Head of caudate nucleus (tissue), 42 donors: ENCODE data around the gene HMMR.
"Not testable (repeated sequence)": the region's sequence is repeated elsewhere in the genome, so short reads cannot be mapped to it uniquely, and the experiment has no call there.

Experiments
- DNase-seq, 42 donors: peaks; one replicate each; pipeline versions ENCODE4 v3.0.0 to v3.0.0-alpha.2; 2020 to 2021; ENCODE audit warnings: mixed read lengths in 7 of 42
- intact Hi-C: fragments of 100-400 bp; cut with DNase I; formaldehyde crosslinking; loops from one replicate; pipeline ENCODE4 v1.15.0; 2022

Gene HMMR

DNA sequence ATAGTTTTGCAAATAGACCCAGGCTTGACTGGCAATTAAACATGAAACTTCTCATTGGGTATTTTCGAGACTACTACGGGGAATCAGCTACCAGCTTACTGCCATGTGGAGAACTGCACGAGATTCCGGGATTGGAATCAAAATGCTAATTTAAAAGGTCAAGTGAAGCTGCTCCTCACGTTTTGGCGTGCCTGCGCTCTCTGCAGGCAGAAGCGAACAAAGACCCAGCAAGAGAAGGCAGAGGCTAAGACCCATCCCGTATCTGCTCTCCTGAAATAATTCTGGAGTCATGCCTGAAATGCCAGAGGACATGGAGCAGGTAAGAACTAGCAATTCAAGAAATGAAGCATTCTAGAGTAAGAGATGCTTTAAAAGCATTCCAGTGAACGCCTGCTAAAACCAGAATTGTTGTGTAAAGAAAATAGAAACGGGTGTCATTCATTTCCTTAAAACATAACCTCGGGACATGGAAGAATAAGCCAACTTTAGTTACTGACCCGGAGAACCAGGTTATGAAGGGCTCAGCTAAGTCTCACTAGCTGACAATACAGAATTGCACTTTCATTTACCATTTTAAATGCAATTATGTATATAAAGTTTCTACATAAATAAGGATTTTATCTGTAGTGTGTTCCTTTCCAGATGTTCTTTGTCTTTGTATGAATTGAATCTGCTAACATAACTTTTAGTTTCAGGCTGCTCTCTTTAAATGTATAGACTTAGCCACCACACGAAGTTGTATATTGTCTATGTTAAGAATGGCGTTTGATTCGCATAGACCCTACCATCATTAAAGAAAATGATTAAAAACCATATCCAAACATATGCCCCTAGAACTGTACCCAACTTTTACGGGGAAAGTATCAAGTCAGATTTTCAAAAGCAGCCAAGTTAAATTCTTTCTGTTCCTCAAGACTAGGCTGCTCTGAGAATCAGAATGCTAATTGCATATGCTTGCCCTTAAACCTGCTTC is 43.0 kb downstream of the HMMR start:
- DNase-seq: peak; percentile 25 to 80 (median 61)

GRCh38 chr5:163504079-163504931 is 43.9 kb downstream of the HMMR start:
- peak; percentile 14 to 76 (median 42) for DNase-seq
- intact Hi-C loops: no loop called here

More for the DNA sequence above, 43.0 kb downstream of the HMMR start:
- intact Hi-C loops: no loop called here

- intact Hi-C loops: loop anchor here (1.0 kb wide), 1 partner anchor 45 kb away; the partner anchor contains the start of genes HMMR and NUDCD2
- DNase-seq: peak in 2 of 42 donors; percentile 11 to 21
Measured at GRCh38 chr5:163505049-163505367, 44.6 kb downstream of the HMMR start.

DNA sequence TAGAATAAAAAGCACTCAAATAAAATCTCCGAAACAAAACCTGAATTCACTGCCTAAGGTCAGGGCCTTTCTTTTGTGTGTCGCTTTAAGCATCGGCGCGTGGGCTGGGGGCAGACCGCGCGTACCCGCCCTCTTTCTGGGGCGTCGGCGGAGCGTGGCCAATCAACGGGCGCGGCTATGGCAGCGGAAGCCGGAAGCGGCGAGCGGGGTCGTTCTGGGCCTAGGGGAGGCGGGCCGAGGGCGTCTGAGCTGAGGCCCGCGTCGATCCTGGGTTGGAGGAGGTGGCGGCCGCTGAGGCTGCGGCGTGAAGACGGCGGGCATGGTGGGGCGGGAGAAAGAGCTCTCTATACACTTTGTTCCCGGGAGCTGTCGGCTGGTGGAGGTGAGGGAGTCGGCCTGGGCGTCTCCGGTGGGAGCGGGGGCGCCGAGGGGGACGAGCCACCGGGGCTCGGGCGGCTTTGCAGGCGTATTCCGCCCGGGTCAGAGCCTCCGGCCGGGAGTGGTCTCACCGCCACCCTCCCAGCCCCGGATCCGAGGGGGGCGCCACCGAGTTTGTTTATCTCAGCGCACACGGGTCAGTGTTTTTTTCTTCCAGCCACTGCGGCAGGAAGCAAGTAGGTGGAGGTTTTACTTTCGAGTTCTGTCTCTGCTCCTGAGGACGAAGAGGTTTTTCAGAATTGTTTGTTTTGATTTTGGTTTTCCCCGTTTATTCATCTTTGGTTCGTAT is 45.1 kb downstream of the HMMR start, which contains the start of gene MAT2B:
Gene MAT2B, plus strand, starts transcription at position 252 of the 727 bp plus-strand sequence. Its CDS starts 68 bp downstream, at position 320.
- intact Hi-C loops: loop anchor here (1.0 kb wide), 1 partner anchor 45 kb away; the partner anchor contains the start of genes HMMR and NUDCD2
- peak; percentile 88 to 98 (median 96) for DNase-seq

DNA sequence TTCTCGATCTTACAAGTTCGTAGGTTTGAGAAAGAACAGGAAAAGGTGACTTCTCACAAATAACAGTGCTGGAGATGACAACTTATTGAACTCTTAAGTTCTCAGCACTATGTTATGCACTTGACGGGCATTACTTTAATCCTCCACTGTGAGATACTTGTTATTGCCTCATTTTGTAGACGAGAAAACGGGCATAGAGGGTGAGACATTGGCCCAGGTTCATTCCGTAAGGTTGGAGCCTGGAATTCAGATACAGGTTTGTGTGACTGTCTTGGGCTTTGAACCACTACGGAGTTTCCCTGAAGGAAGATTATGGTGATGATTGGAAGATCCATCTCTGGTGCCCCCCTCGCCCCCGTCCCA is 45.6 kb downstream of the HMMR start:
- DNase-seq: peak in 2 of 42 donors; percentile 4 to 17
- intact Hi-C loops: no loop called here

DNA sequence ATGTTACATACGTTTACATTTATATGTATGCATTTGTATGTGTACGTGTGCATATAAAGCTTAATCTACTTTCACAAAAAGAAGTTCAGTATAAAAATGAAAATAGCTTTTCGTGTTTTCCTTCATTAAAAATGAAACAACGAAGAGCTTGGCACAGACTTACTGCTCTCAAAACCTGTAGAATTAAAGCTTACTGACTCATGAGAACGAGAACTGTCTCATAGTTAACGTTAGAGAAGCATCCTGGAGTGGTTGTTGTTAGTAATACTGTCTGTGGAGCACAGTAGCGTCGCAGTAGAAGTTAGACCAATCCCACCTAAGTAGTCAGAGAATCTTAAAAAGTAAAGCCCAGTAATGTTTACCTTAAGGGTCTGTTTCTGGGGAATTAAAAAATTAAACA is 46.3 kb downstream of the HMMR start:
- intact Hi-C loops: no loop called here
- no peak for DNase-seq

GRCh38 chr5:163508753-163509152 is 48.3 kb downstream of the HMMR start:
- intact Hi-C loops: no loop called here
- no peak for DNase-seq

GRCh38 chr5:163509291-163509951 is 49.0 kb downstream of the HMMR start:
- intact Hi-C loops: no loop called here
- DNase-seq: no peak

GRCh38 chr5:163512526-163512925 is 52.1 kb downstream of the HMMR start:
- DNase-seq: peak in 2 of 42 donors; percentile 21 to 34
- intact Hi-C loops: no loop called here

DNA sequence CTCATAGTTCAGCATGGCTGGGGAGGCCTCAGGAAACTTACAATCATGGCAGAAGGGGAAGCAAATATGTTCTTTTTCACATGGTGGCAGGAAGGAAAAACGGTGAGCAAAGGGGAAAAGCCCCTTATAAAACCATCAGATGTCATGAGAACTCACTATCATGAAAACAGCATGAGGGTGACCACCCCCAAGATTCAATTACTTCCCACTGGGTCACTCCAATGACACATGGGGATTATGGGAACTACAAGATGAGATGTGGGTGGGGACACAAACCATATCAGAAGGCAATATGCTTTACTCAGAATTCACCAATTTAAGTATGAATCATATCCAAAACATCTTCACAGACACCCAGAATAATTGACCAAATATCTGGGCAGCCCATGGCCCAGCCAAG is 64.7 kb downstream of the HMMR start:
- intact Hi-C loops: no loop called here
- DNase-seq: no peak

GRCh38 chr5:163529698-163530097 is 69.3 kb downstream of the HMMR start:
- DNase-seq: no peak
- intact Hi-C loops: no loop called here

GRCh38 chr5:163531272-163531671 is 70.8 kb downstream of the HMMR start:
- intact Hi-C loops: no loop called here
- no peak for DNase-seq

GRCh38 chr5:163532171-163533084 is 72.0 kb downstream of the HMMR start:
- no peak for DNase-seq
- intact Hi-C loops: no loop called here

GRCh38 chr5:163533223-163533622 is 72.8 kb downstream of the HMMR start:
- DNase-seq: no peak
- intact Hi-C loops: no loop called here

DNA sequence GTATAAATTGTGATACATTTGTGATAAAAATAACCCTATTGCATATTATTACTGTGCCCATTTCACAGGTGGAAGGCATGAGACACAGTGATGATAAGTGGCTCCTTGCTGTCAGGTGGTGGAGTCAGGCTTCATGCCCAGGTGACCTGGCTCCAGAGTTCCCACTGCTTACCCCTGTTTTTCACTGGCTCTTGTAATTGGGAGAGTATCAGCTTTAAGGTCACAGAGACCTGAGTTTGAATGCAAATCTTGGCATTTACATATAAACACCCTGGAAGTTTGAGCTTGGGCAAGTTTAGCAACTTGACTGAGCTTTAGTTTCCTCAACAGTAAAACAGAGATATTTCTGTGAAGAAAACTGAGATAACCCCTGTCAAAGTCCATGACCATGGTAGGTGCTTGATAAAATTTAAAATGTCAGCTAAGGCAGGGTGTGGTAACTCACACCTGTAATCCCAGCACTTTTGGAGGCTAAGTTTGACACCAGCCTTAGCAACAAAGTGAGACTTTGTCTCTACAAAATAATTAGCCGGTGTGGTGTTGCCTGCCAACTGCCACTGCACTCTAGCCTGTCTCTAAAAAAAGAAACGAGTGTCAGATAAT is 74.2 kb downstream of the HMMR start:
- DNase-seq: no peak
- intact Hi-C loops: no loop called here

DNA sequence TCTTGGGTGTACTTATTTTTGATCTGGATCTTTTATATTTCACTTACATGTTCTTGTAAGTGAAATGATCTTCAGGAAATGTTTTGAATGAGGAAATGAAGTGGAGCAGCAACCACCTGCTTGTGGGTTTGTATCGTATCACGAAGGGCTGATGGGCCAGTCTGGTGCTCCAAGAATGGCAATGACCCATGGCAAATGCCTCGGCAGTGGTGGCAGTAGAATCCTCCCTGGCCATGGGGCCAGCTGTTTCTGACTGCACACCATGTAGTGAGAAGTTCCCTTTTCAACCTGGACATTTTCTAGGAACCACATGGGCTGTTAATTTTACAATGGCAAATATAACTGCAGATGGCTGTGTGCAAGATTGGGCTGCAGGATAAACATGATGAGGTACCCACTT is 74.9 kb downstream of the HMMR start:
- DNase-seq: no peak
- intact Hi-C loops: no loop called here

GRCh38 chr5:163536442-163536841 is 76.0 kb downstream of the HMMR start:
- DNase-seq, intact Hi-C loops: not testable (repeated sequence)
